IMR-90 (cell line): ENCODE data around the gene RHOC. TPM values are rescaled to one million over a fixed set of nuclear protein-coding genes. Genes with fewer than 3 reads are reported as not detected.

Experiments used
- ATAC-seq: fragments of 200-7000 bp; cut with Tn5 transposase; 2 replicates; pipeline ENCODE4 v1.9.1; 2020; ENCODE audit warnings: low read depth, mild to moderate bottlenecking, moderate library complexity
- BruUV-seq: library from RNA; stranded (reverse); fragments of 400-500 nt; replicated peaks from 2 replicates; lab custom pipeline; 2021; lab: Mats Ljungman, UMichigan
- CTCF ChIA-PET: fragments of 300-600 bp; formaldehyde crosslinking; extraction: SDS; loops from one replicate; lab custom pipeline; 2021; ENCODE audit warnings: antibody characterized with exemption; lab: Yijun Ruan, JAX
- POLR2A ChIA-PET: fragments of 300-600 bp; sonication (Branson Sonifier 250); formaldehyde crosslinking; loops from one replicate; lab custom pipeline; 2022; ENCODE audit warnings: antibody characterized with exemption; ENCODE audit not compliant: unreplicated experiment; lab: Charles Lee
- DNase-seq: peaks from one replicate; pipeline ENCODE4 v3.0.0; 2013
- H2AFZ ChIP-seq: replicated peaks from 2 replicates; pipeline ENCODE3; 2013; ENCODE audit warnings: low read length, mild to moderate bottlenecking; ENCODE audit not compliant: poor library complexity
- H2AK5ac ChIP-seq: 2 replicates; pipeline ENCODE4 v1.6.1; 2013; ENCODE audit warnings: low read depth, low read length, inconsistent platforms
- H2AK9ac ChIP-seq: replicated peaks from 2 replicates; pipeline ENCODE3; 2013; ENCODE audit warnings: mild to moderate bottlenecking, low read depth, low read length, moderate library complexity; ENCODE audit not compliant: poor library complexity
- H2BK120ac ChIP-seq: 2 replicates; pipeline ENCODE4 v1.6.1; 2013; ENCODE audit warnings: low read depth, low read length, inconsistent platforms
- H2BK15ac ChIP-seq: 3 replicates; pipeline ENCODE4 v1.6.1; 2013; ENCODE audit warnings: low read depth, low read length, inconsistent platforms
- H2BK20ac ChIP-seq: 2 replicates; pipeline ENCODE4 v1.6.1; 2013; ENCODE audit warnings: low read depth, mild to moderate bottlenecking, inconsistent platforms, low read length, moderate library complexity
- H2BK5ac ChIP-seq: 2 replicates; pipeline ENCODE4 v1.6.1; 2013; ENCODE audit warnings: mild to moderate bottlenecking, low read depth, low read length, inconsistent platforms; ENCODE audit not compliant: poor library complexity, severe bottlenecking
- H3K14ac ChIP-seq: replicated peaks from 2 replicates; pipeline ENCODE4 v1.6.1; 2013; ENCODE audit warnings: low read depth, low read length, inconsistent platforms
- H3K18ac ChIP-seq: 2 replicates; pipeline ENCODE4 v1.6.1; 2013; ENCODE audit warnings: low read depth, low read length, control low read depth
- H3K23ac ChIP-seq: 2 replicates; pipeline ENCODE4 v1.6.1; 2013; ENCODE audit warnings: low read depth, low read length, inconsistent platforms
- H3K27ac ChIP-seq: 2 replicates; pipeline ENCODE4 v1.5.1; 2013; ENCODE audit warnings: mild to moderate bottlenecking, control low read depth, low read length; ENCODE audit not compliant: insufficient read depth
- H3K27me3 ChIP-seq: 2 replicates; pipeline ENCODE4 v1.6.1; 2013; ENCODE audit warnings: low read length; ENCODE audit not compliant: control insufficient read depth, insufficient read depth
- H3K36me3 ChIP-seq: 2 replicates; pipeline ENCODE4 v1.6.1; 2013; ENCODE audit warnings: low read length, mixed read lengths; ENCODE audit not compliant: control insufficient read depth, insufficient read depth
- H3K4ac ChIP-seq: 2 replicates; pipeline ENCODE4 v1.6.1; 2013; ENCODE audit warnings: low read depth, low read length, inconsistent platforms
- H3K4me1 ChIP-seq: 2 replicates; pipeline ENCODE4 v1.6.1; 2013; ENCODE audit warnings: low read length, mixed read lengths; ENCODE audit not compliant: control insufficient read depth, insufficient read depth
- H3K4me2 ChIP-seq: 2 replicates; pipeline ENCODE4 v1.6.1; 2013; ENCODE audit warnings: low read depth, mild to moderate bottlenecking, control low read depth, low read length, moderate library complexity
- H3K4me3 ChIP-seq: 2 replicates; pipeline ENCODE4 v1.5.1; 2013; ENCODE audit warnings: low read depth, mild to moderate bottlenecking, control low read depth, low read length, moderate library complexity; ENCODE audit not compliant: insufficient read depth
- H3K56ac ChIP-seq: 2 replicates; pipeline ENCODE4 v1.6.1; 2013; ENCODE audit warnings: low read length, inconsistent platforms; ENCODE audit not compliant: insufficient read depth; ENCODE audit errors: extremely low read depth
- H3K79me1 ChIP-seq, 2 experiments: 2 replicates each; pipeline ENCODE4 v1.6.1; 2013; ENCODE audit warnings: low read length in 2 of 2, inconsistent platforms in 1 of 2, low read depth in 1 of 2
- H3K9ac ChIP-seq: 2 replicates; pipeline ENCODE4 v1.6.1; 2013; ENCODE audit warnings: low read depth, low read length, control low read depth
- H3K9me1 ChIP-seq: 2 replicates; pipeline ENCODE4 v1.6.1; 2013; ENCODE audit warnings: low read length, inconsistent platforms; ENCODE audit not compliant: insufficient read depth
- H3K9me3 ChIP-seq: 2 replicates; pipeline ENCODE4 v1.6.1; 2013; ENCODE audit warnings: low read length; ENCODE audit not compliant: control insufficient read depth, insufficient read depth
- H4K20me1 ChIP-seq: 2 replicates; pipeline ENCODE4 v1.6.1; 2013; ENCODE audit warnings: low read length, inconsistent platforms; ENCODE audit not compliant: insufficient read depth
- H4K5ac ChIP-seq: 2 replicates; pipeline ENCODE4 v1.6.1; 2013; ENCODE audit warnings: mild to moderate bottlenecking, low read depth, low read length, control low read depth
- H4K8ac ChIP-seq, 2 experiments: 2 replicates each; pipeline ENCODE4 v1.6.1; 2013; ENCODE audit warnings: low read depth in 2 of 2, low read length in 2 of 2, control low read depth in 1 of 2, inconsistent platforms in 1 of 2
- H4K91ac ChIP-seq: 2 replicates; pipeline ENCODE4 v1.6.1; 2013; ENCODE audit warnings: low read depth, low read length, inconsistent platforms; ENCODE audit not compliant: insufficient read depth
- FOS ChIP-seq: fragments of 150-350 bp; IDR thresholded peaks from 2 replicates; pipeline ENCODE4 v1.6.1; 2016; ENCODE audit warnings: low read depth, low read length
- MAFK ChIP-seq: IDR thresholded peaks from 2 replicates; pipeline ENCODE4 v1.6.1; 2012; ENCODE audit warnings: low read depth, low read length, improper control_type of control experiment
- RFX5 ChIP-seq: IDR thresholded peaks from 2 replicates; pipeline ENCODE4 v1.8.0; 2012; ENCODE audit warnings: low read depth, mild to moderate bottlenecking, low read length, moderate library complexity
- SMC3 ChIP-seq: fragments of 150-350 bp; IDR thresholded peaks from 2 replicates; pipeline ENCODE4 v1.6.1; 2016; ENCODE audit warnings: low read depth, mild to moderate bottlenecking, antibody characterized with exemption, low read length, moderate library complexity
- WGBS, 2 experiments: methylation state at CpG; one replicate each; pipeline versions ENCODE4 v1.1.5 to v1.1.7; 2013; ENCODE audit warnings: missing lambda C conversion rate in 2 of 2; ENCODE audit not compliant: insufficient read length in 1 of 2; ENCODE audit errors: extremely low coverage in 2 of 2; 5-methylcytosine and 5-hydroxymethylcytosine counted together
- dilution Hi-C: fragments of 300-500 bp; cut with HindIII; formaldehyde crosslinking; loops from one replicate; pipeline ENCODE4 v1.14.3; 2018; ENCODE audit warnings: low sequenced_read_pairs; ENCODE audit not compliant: unreplicated experiment
- in situ Hi-C: fragments of 300-500 bp; cut with MboI; formaldehyde crosslinking; loops from 3 replicates; pipeline ENCODE4 v1.14.3; 2019; ENCODE audit warnings: low sequenced_read_pairs, inconsistent platforms, mixed read lengths
- intact Hi-C: fragments of 100-400 bp; cut with micrococcal nuclease; formaldehyde crosslinking; loops from 2 replicates; pipeline ENCODE4 v1.10.0; 2022
- polyA plus RNA-seq, 3 experiments: library from polyadenylated mRNA; depleted of rRNA; stranded (reverse); fragments of >200 nt; gene quantifications; 2 replicates each; pipeline ENCODE4 v1.2.3, GENCODE V29; 2012; ENCODE audit warnings: low replicate concordance in 1 of 3
- total RNA-seq: library from RNA; depleted of rRNA; stranded (reverse); fragments of >200 nt; gene quantifications from 2 replicates; pipeline ENCODE4 v1.2.3, GENCODE V29; 2012
- TF ChIP-seq, protein P1 (sequence below): fragments of 150-350 bp; IDR thresholded peaks from 2 replicates; pipeline ENCODE4 v1.6.1; 2017; ENCODE audit warnings: mild to moderate bottlenecking, antibody characterized with exemption, low read length, low read depth
- TF ChIP-seq, protein P2 (sequence below): conservative IDR thresholded peaks from 2 replicates; pipeline ENCODE4 v1.5.1; 2012; ENCODE audit warnings: mild to moderate bottlenecking, low read depth, low read length, improper control_type of control experiment

The RHOC gene
- total and polyA plus RNA-seq, 2 of the 4 experiments (the other 2 are of a cell fraction): 764 to 839 TPM

DNA sequence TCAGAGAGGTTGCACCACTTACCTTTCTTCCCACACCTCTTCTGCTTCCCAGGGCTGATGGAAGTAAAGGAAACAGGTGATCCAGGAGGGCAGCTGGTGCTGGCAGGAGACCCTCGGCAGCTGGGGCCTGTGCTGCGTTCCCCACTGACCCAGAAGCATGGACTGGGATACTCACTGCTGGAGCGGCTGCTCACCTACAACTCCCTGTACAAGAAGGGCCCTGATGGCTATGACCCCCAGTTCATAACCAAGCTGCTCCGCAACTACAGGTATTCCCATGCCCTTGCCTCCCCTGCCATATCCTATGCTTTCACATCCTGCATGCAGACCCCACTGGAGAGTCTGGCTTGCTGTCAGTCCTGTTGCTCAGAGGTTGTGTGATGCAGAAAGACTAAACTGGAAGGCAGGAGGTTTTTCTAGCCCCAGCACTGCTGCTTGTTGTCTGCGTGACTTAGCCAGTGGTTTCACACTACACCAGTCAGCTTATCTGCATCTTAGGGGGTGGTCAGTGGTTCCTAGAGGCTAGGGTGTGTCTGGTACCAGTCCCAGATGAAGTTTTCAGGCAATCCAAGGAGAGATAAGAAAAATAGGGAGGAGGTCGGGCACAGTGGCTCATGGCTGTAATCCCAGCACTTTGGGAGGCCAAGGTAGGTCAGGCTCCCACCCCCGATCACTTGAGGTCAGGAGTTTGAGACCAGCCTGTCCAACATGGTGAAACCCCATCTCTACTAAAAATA is 10.2 kb downstream of the RHOC start:
- no peak overlapping the region for H4K8ac ChIP-seq
- peaks cover 21% of the 10 kb centered on the region for H3K4me1 ChIP-seq
- no peak overlapping the region for H3K4me2 ChIP-seq
- BruUV-seq: no TSS peak
- no peak overlapping the region for H3K18ac ChIP-seq
- ChIA-PET POLR2A (no interaction called here), CTCF (no interaction called here)
- H4K91ac ChIP-seq: no peak overlapping the region
- H2AK5ac ChIP-seq: no peak overlapping the region
- H4K5ac ChIP-seq: no peak overlapping the region
- H2BK120ac ChIP-seq: no peak overlapping the region
- H2BK20ac ChIP-seq: no peak overlapping the region
- no peak overlapping the region for H3K23ac ChIP-seq
- H3K4ac ChIP-seq: no peak overlapping the region
- intact Hi-C loops: no loop called here
- no peak overlapping the region for H2AFZ ChIP-seq
- WGBS, 2 experiments: 100% methylated on average over 3 of the region's 7 CpGs; no CpG with 5 or more reads in 1 of the 2 experiments
- TF ChIP-seq SMC3 (no peak), RFX5 (no peak), MAFK (no peak), FOS (no peak)
- TF ChIP-seq, protein P1, sequence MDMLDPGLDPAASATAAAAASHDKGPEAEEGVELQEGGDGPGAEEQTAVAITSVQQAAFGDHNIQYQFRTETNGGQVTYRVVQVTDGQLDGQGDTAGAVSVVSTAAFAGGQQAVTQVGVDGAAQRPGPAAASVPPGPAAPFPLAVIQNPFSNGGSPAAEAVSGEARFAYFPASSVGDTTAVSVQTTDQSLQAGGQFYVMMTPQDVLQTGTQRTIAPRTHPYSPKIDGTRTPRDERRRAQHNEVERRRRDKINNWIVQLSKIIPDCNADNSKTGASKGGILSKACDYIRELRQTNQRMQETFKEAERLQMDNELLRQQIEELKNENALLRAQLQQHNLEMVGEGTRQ: no peak
- TF ChIP-seq, protein P2, sequence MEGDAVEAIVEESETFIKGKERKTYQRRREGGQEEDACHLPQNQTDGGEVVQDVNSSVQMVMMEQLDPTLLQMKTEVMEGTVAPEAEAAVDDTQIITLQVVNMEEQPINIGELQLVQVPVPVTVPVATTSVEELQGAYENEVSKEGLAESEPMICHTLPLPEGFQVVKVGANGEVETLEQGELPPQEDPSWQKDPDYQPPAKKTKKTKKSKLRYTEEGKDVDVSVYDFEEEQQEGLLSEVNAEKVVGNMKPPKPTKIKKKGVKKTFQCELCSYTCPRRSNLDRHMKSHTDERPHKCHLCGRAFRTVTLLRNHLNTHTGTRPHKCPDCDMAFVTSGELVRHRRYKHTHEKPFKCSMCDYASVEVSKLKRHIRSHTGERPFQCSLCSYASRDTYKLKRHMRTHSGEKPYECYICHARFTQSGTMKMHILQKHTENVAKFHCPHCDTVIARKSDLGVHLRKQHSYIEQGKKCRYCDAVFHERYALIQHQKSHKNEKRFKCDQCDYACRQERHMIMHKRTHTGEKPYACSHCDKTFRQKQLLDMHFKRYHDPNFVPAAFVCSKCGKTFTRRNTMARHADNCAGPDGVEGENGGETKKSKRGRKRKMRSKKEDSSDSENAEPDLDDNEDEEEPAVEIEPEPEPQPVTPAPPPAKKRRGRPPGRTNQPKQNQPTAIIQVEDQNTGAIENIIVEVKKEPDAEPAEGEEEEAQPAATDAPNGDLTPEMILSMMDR: no peak
- peaks cover 12% of the 10 kb centered on the region for H3K9me1 ChIP-seq
- no peak overlapping the region for H3K4me3 ChIP-seq
- no peak overlapping the region for H3K27ac ChIP-seq
- H3K36me3 ChIP-seq: peaks cover 78% of the 10 kb centered on the region
- no peak overlapping the region for H3K9ac ChIP-seq
- peak overlapping the region; percentile 33 for H2AK9ac ChIP-seq
- no peak overlapping the region for H2BK5ac ChIP-seq
- in situ Hi-C loops: no loop called here
- peaks cover 3 to 38% of the 10 kb centered on the region in 2 experiments; a peak in 2 of 4 replicates for H3K79me1 ChIP-seq
- dilution Hi-C loops: no loop called here
- no peak overlapping the region for H2BK15ac ChIP-seq
- H3K9me3 ChIP-seq: no peaks in the 10 kb centered on the region
- ATAC-seq: no peak
- no peak for DNase-seq
- peaks cover 14% of the 10 kb centered on the region for H4K20me1 ChIP-seq
- no peaks in the 10 kb centered on the region for H3K27me3 ChIP-seq
- no peak overlapping the region for H3K14ac ChIP-seq
- H3K56ac ChIP-seq: no peak overlapping the region
